ENCODE data around the gene TMPRSS2. TPM values are rescaled to one million over a fixed set of nuclear protein-coding genes. Genes with fewer than 3 reads are reported as not detected.

The TMPRSS2 gene
- total RNA-seq, 2 experiments from 2014 or later = not detected

- H3K9me3 Mint-ChIP-seq = no peaks in the 10 kb centered on the region
- no peak overlapping the region for H3K4me3 ChIP-seq (ENCODE audit: low read length)
- H3K36me3 ChIP-seq (ENCODE audit: insufficient read depth, low read length) = no peaks in the 10 kb centered on the region
- no peaks in the 10 kb centered on the region for H3K9me3 ChIP-seq (ENCODE audit: control insufficient read depth in 1 of 2, insufficient read depth in 1 of 2, low read length in 2 of 2)
- no peak for DNase-seq
- intact Hi-C loops (cut with DNase I, micrococcal nuclease) = no loop called here
- H3K4me1 Mint-ChIP-seq (ENCODE audit: low read depth) = no peaks in the 10 kb centered on the region
- H3K27me3 Mint-ChIP-seq = peaks cover 28% of the 10 kb centered on the region
- H3K4me3 Mint-ChIP-seq = no peak overlapping the region
- TF ChIP-seq CTCF (IDR thresholded peaks at IDR 0.05) = no peak
- ChIA-PET POLR2A (no interaction called here), CTCF (no interaction called here)
- no peak for ATAC-seq (ENCODE audit: poor library complexity)
- no peaks in the 10 kb centered on the region for H3K4me1 ChIP-seq (ENCODE audit: insufficient read depth, low read length)
- no peak overlapping the region for H3K27ac Mint-ChIP-seq
- H3K36me3 Mint-ChIP-seq (ENCODE audit: low read depth) = no peaks in the 10 kb centered on the region
- no peak overlapping the region for H3K27ac ChIP-seq (ENCODE audit: low read depth in 1 of 2, low read length in 2 of 2)
- H3K27me3 ChIP-seq (ENCODE audit: control insufficient read depth in 1 of 2, insufficient read depth in 2 of 2, low read length in 2 of 2) = peaks cover 0 to 2% of the 10 kb centered on the region in 2 experiments
These were observed 13.7 kb downstream of the TMPRSS2 start for GRCh38 chr21:41494242-41494641.

GRCh38 chr21:41491412-41491811 is 16.5 kb downstream of the TMPRSS2 start:
- ChIA-PET POLR2A (no interaction called here), CTCF (no interaction called here)
- no peak for ATAC-seq (ENCODE audit: poor library complexity)
- Mint-ChIP-seq H3K36me3 (ENCODE audit: low read depth) (no peaks in the 10 kb centered on the region), H3K4me1 (ENCODE audit: low read depth) (no peaks in the 10 kb centered on the region), H3K27me3 (peaks cover 21% of the 10 kb centered on the region), H3K4me3 (no peak overlapping the region), H3K27ac (no peak overlapping the region), H3K9me3 (no peaks in the 10 kb centered on the region)
- H3K4me3 ChIP-seq (ENCODE audit: low read length) = no peak overlapping the region
- no peak overlapping the region for H3K27ac ChIP-seq (ENCODE audit: low read depth in 1 of 2, low read length in 2 of 2)
- no peaks in the 10 kb centered on the region for H3K9me3 ChIP-seq (ENCODE audit: control insufficient read depth in 1 of 2, insufficient read depth in 1 of 2, low read length in 2 of 2)
- no peaks in the 10 kb centered on the region for H3K4me1 ChIP-seq (ENCODE audit: insufficient read depth, low read length)
- H3K27me3 ChIP-seq (ENCODE audit: control insufficient read depth in 1 of 2, insufficient read depth in 2 of 2, low read length in 2 of 2) = peaks cover 0 to 8% of the 10 kb centered on the region in 2 experiments
- no peak for DNase-seq
- H3K36me3 ChIP-seq (ENCODE audit: insufficient read depth, low read length) = no peaks in the 10 kb centered on the region
- intact Hi-C loops (cut with DNase I, micrococcal nuclease) = no loop called here
- TF ChIP-seq CTCF (IDR thresholded peaks at IDR 0.05) = no peak

- TF ChIP-seq CTCF (IDR thresholded peaks at IDR 0.05) = no peak
- intact Hi-C loops (cut with DNase I, micrococcal nuclease) = no loop called here
- ATAC-seq (ENCODE audit: poor library complexity) = no peak
- H3K27ac Mint-ChIP-seq = no peak overlapping the region
- no peaks in the 10 kb centered on the region for H3K9me3 Mint-ChIP-seq
- Histone ChIP-seq H3K4me3 (ENCODE audit: low read length) (no peak overlapping the region), H3K9me3 (ENCODE audit: control insufficient read depth in 1 of 2, insufficient read depth in 1 of 2, low read length in 2 of 2) (no peaks in the 10 kb centered on the region), H3K4me1 (ENCODE audit: insufficient read depth, low read length) (no peaks in the 10 kb centered on the region), H3K27ac (ENCODE audit: low read depth in 1 of 2, low read length in 2 of 2) (no peak overlapping the region), H3K27me3 (ENCODE audit: control insufficient read depth in 1 of 2, insufficient read depth in 2 of 2, low read length in 2 of 2) (peaks cover 0 to 8% of the 10 kb centered on the region in 2 experiments), H3K36me3 (ENCODE audit: insufficient read depth, low read length) (no peaks in the 10 kb centered on the region)
- DNase-seq = no peak
- no peaks in the 10 kb centered on the region for H3K4me1 Mint-ChIP-seq (ENCODE audit: low read depth)
- H3K4me3 Mint-ChIP-seq = no peak overlapping the region
- ChIA-PET CTCF (no interaction called here), POLR2A (no interaction called here)
- H3K36me3 Mint-ChIP-seq (ENCODE audit: low read depth) = no peaks in the 10 kb centered on the region
- H3K27me3 Mint-ChIP-seq = peaks cover 21% of the 10 kb centered on the region
These were observed 17.6 kb downstream of the TMPRSS2 start for GRCh38 chr21:41490330-41490729.

All from CD4-positive, alpha-beta T cell (primary cell).